HG02642 (cell line): ENCODE data around the gene BTN2A1.
"Not testable (repeated sequence)": the region's sequence is repeated elsewhere in the genome, so short reads cannot be mapped to it uniquely, and the experiment has no call there.

ENCODE experiments used
- ATAC-seq: cut with Tn5 transposase; IDR thresholded peaks from one replicate; pipeline ENCODE4 v1.9.1; 2021; ENCODE audit warnings: mild to moderate bottlenecking; ENCODE audit not compliant: unreplicated experiment, poor library complexity

The BTN2A1 gene

GRCh38 chr6:26486358-26486757, 28.6 kb downstream of the BTN2A1 start:
- no peak for ATAC-seq

- no peak for ATAC-seq
These were observed 29.7 kb downstream of the BTN2A1 start for GRCh38 chr6:26487466-26487865.

DNA sequence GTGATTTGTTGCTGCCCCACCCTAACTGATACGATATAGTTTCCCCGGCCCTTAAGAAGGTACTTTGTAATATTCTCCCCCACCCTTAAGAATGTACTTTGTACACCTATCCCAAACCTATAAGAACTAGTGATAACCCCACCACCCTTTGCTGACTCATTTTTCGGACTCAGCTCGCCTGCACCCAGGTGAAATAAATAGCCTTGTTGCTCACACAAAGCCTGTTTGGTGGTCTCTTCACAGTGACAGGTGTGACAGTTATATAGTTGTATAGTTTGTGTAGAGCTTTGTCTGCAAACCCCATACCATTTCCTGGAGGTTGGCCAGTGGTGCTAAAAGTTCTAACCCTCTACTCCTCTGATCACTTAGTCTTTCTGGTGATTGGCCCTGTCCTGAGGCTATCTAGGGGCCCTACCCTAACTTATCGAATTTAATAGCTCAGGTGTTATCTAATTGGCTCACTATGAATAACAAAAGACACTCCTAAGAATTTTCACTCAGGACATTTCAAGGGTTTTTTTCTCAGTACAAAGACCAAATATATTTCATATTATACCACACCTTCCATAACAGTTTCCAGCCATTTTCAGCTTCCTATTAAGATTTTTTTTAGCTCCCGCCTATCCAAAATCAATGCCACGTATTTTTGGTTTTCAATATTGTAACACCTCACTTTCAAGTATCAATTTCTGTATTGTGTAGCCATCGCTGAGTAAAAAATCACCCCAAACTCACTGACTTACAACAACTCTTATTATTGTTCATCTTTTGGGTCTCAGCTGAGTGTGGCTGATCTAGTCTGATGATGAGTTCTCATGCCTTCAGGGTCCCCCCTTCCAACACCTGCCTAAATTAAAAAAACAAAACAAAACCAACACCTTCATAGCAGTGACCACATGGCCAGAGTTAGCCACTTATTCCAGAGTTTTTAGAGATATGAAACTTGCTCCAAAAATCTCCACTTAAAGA, 32.5 kb downstream of the BTN2A1 start:
- ATAC-seq = no peak

DNA sequence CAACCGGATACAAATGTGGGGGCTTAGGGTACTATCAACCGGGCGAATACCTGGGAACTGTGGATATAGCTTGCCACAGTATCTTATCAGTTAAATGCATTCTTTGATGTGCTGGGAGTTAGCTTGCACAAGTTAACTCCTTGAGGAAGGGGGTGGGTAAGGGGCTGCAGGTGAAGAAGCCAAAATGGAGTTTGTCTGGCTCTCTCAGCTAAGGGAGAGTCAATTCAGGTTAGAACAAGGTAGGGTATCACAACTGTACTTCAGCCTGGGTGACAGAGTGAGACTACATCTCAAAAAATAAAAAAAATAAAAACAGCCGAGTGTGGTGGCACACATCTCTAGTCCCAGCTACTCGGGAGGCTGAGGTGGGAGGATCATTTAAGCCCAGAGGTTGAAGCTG, 33.8 kb downstream of the BTN2A1 start:
- ATAC-seq = no peak

DNA sequence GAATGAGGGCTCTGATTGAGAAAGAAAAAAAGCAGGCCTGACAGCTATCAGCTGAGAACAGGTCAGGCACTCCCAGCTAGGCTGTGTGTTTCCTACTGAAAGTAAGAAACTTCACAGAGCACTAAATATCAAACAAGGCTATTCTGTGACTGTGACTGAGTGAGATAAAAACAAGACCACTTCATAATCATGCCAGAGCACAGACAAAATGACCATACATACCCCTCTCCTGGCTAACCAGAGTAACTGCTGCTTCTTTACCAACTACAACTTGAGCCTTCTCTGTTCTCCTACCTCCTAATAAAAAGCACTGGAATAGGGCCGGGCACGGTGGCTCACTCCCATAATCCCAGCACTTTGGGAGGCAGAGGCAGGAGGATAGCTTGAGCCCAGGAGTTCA, 35.5 kb downstream of the BTN2A1 start:
- ATAC-seq = no peak

DNA sequence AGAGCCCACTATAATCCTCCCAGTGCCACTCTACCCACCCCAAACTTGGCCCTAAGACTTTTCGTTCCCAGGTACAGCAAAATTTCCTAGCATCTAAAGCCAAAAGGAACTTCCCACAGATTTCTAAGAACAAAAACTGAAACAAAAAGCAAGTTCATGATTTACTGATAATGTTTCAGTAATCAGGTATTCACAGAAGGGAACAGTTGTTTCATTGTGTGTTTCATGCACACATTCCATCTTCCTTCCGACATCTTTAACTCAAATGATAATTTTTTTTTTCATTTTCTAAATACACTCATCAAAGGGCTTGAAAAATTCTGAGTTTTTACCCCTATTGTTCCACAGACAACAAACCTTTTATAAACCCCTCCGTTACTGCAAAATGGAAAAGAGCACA, 36.4 kb downstream of the BTN2A1 start:
- no peak for ATAC-seq

DNA sequence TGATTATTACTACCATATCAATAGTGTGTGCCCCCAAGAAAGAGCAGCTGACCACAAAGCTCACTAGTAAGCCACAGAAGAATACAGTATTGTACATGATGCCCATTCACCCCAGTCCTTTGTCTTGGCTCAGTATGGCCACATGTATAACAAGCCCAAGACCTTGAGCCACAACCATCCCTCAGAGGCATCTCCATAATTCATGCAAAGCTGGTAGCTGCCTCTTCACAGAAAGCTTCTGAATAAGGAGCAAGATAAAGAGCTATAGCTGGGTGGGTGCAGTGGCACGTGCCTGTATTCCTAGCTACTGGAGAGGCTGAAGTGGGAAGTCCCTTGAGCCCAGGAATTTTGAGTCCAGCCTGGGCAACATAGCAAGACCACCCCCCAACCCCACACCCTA, 37.5 kb downstream of the BTN2A1 start:
- no peak for ATAC-seq

DNA sequence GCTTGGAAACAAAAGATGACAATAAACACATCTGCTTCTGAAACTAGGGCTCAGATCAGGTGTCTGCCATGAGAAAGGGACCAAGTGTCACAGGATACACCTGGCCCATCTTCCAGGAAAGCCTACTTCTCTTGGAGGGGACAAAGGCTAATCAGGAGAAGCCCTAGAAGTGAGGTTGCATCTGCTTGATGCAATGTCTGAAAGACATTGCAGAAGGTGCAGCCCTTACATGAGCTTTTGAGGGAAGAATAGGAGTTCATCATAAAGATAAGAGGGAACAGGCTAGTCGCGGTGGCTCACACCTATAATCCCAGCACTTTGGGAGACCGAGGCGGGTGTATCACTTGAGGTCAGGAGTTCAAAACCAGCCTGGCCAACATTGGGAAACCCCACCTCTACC, 39.9 kb downstream of the BTN2A1 start:
- no peak for ATAC-seq

GRCh38 chr6:26500102-26500501, 42.3 kb downstream of the BTN2A1 start, which contains the start of gene BTN1A1:
TSS of gene BTN1A1 (plus strand) at chr6:26500303. CDS start at chr6:26501287, 984 bp downstream.
- ATAC-seq = no peak

DNA sequence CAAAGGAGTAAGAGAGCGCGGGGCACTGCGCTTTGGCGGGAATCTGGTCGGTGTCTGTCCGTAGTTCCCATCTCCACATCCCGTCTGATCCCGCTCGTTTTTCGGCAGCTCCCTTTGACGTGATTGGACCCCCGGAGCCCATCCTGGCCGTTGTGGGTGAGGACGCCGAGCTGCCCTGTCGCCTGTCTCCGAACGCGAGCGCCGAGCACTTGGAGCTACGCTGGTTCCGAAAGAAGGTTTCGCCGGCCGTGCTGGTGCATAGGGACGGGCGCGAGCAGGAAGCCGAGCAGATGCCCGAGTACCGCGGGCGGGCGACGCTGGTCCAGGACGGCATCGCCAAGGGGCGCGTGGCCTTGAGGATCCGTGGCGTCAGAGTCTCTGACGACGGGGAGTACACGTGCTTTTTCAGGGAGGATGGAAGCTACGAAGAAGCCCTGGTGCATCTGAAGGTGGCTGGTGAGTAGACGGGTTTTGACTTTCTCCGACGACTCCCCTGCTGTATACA, 43.8 kb downstream of the BTN2A1 start:
- ATAC-seq = no peak

DNA sequence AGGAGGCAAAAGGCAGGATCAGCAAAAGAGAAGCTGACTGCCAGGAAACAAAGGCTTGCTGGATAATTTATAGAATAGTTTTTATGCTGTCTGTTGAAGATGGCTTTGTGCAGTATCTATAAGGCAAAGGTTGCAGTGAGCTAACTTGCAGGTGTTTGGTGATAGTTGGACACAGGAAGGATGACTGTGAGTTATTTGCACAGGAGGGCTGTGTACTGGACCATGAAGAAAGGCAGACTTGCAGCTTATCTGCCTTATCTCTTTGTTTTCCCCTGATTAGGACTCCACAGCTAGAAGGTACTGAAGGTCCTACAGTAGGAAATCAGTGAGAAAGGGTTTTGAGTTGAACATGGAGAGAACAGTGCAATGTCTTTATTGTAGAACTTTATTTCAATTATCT, 44.4 kb downstream of the BTN2A1 start:
- ATAC-seq = no peak

GRCh38 chr6:26502626-26503025, 44.9 kb downstream of the BTN2A1 start:
- no peak for ATAC-seq

DNA sequence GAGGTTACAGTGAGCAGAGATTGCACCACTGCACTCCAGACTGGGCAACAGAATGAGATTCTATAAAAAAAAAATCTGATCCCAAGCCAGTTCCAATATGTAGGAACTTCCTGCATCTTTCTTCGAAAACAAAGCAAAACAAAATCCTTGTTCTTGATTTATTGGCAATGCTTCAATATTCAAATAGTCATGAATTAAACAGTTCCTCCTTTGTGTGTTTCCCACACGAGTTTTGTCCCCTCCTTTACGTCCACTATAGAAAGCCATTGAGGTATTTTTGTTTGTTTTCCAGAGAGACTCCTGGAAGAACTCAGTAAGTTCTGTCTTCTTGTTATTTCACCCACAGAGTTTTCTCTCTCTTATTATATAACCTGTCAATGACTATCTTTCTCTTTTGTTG, 49.9 kb downstream of the BTN2A1 start:
- ATAC-seq = no peak

- ATAC-seq = not testable (repeated sequence)
These were observed 53.3 kb downstream of the BTN2A1 start for GRCh38 chr6:26511033-26511432.

GRCh38 chr6:26514984-26515383, 57.2 kb downstream of the BTN2A1 start:
- no peak for ATAC-seq

DNA sequence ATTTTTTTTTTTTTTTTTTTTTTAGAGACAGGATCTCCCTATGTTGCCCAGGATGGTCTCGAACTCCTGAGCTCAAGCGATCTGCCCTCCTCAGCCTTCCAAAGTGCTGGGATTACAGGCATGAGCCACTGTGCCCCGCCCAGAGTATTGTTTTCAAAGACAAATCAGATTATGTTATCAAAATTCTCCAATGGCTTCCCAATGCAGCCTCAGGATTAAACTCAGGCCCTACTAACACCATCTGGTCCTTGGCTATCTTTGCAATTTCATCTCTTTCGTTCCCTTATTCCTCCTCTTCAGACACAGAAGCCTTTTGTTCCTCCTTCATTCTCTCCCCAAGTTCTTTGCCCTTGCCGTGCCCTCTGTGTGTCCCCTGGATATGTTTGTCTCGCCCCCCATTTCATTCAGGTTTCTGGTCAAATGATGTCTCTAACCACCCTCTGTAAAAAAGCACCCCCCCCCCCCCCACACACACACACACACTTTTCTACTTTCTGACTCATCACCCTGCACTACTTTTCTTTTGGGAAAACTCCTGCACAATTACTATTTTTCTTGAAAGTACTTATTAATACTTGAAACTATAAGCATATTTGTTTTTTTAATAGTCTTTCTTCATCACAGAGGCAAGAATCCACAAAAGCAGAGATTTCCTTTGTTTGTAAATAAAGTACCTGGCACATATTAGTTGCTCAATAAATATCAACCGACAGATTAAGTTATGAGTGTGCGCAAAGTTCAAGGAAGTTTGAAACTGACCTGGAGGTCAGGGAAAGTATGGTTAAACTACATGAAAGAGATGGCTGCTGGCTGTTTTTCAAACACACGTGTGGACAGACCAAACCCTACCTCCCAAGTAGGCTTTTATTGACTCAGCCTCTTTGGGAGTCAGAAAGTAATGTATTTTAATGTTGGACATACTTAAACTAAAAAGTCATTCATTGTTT, 59.0 kb downstream of the BTN2A1 start:
- ATAC-seq = no peak
